HG03039 (cell line): ENCODE measurements around the gene KDM2A.
"Not testable (repeated sequence)": the region's sequence is repeated elsewhere in the genome, so short reads cannot be mapped to it uniquely, and the experiment has no call there.

Source experiments
- ATAC-seq: cut with Tn5 transposase; IDR thresholded peaks from one replicate; pipeline ENCODE4 v1.9.1; 2021; ENCODE audit warnings: mild to moderate bottlenecking, moderate library complexity; ENCODE audit not compliant: unreplicated experiment

The KDM2A gene

DNA sequence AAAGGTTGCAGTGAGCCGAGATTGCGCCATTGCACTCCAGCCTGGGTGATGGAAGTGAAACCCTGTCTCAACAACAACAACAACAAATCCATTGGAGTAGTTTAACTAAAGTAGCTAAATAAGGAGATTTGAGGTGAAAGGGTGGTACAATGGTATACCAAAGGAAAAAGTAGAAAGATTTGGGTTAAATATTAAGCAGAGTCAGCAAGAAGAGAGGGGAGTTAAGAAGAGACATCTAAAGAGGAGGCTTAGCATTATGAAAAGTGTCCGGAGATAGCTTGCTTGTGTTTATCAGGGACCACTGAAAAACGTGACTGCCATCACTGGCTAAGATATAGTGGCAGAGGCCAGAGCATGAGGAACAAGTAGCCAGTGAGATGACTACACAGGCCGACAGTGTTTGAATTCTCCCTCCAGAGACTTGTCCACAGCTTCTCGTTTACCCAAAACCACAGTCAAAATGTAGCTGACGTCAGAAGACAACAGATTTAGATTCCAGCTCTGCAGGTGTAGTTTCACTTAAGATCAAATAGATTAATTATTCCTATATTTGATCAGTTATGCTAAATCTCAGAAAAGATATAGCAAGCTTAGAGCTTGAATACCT is 114.6 kb downstream of the KDM2A start:
- no peak for ATAC-seq

DNA sequence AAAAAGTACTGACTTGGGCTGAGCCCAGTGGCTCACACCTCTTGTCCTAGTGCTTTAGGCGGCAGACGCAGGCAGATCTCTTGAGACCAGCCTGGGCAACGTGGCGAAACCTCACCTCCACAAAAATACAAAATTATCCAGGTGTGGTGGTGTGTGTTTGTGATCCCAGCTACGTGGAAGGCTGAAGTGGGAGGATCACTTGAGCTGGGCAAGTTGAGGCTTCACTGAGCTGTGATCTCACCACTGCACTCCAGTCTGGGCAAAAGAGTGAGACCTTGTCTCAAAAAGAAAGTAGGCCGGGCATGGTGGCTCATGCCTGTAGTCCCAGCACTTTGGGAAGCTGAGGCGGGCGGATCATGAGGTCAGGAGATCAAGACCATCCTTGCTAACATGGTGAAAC is 115.5 kb downstream of the KDM2A start:
- ATAC-seq = not testable (repeated sequence)

DNA sequence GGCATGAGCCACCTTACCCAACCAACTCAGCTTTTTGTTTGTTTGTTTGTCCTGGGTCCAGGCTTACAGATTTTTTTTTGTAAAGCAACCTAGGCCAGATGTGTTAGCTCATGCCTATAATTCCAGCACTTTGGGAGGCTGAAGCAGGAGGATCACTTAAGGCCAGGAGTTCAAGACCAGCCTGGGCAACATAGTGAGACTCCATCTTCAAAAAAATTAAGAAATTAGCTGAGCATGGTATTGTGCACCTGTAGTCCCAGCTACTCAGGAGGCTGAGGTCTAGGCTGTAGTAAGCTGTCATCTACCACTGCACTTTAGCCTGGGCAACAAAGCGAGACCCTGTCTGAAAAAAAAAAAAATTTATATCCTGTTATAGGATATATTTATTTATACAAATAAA is 118.5 kb downstream of the KDM2A start:
- no peak for ATAC-seq

DNA sequence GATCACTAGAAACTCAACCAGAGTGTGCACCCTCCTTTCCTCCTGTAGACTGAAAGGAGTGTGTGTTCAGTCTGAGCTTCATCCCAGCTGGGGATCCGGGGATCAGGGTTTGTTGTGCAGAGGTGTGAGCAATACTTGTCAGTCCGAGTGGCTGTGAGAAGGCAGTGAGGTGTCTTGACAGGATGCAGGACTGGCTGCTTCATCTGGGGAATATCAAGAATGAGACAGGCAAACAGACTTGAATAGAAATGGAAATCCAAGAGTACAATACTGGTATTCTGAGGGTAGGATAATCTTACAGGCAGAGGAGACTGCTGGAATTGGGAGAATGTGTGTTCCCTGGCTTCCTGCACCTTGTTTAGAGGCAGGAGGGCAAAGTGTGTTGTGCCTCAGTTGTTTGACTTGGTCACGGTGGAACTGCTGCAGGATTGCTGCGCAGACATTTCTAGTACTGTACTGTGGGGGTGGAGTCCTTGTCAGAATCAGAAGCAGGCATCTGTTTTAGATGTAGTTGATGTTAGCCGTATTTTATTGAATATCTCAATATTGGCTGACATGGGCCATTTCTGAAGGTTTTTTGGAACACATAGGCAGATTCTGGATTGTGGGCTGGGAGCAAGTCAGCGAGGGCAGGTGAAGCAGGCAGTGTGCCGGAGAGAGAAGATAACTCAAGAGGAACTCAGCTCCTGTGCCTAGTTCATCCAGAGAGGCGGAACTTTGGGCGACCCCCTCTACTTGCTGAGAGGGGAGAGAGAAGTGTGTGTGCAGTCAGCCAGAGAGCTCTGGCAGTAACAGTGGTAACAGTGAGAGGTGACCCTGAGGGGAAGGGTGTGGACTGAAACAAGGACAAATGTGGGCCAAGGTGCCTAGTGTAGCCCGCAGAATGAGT is 120.1 kb downstream of the KDM2A start:
- no peak for ATAC-seq

DNA sequence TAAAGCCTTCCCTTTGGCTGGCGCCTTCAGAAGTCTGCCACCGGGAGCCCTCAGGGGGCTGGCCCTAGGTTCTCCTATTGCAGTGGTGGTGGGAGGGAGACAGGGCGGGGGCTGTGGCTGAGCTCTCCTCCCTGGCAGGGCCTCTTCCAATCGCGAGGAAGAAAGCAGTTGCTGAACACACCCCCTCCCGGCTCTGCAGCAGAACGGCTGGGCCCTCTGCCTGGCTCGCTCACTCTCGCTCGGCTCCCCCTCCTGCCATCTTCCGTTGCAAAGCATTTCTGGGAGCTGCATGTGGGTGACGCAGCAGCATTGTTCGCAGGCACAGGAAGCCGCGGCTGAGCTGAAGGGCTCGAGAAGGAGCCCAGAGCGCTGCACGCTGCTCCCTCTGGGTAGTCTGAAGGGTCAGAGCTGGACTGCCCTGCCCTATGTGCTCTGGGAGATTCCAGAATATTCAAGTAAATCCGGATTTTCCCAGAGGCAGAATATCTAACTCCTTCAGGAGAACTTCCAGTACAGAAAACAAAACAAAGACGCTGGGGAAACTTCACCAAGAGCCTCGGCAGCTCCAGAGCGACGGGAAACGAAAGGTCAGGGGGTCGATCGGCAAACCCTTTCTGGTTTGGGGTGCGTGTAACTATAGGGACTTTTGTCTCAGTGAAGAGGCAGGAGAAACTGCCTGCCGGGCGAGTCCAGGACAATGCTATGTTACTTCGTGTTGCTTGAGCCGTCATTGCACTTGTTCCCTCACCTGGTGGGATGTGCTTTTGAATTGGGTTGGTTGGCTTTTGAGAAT is 120.9 kb downstream of the KDM2A start:
- peak; percentile 81 for ATAC-seq

DNA sequence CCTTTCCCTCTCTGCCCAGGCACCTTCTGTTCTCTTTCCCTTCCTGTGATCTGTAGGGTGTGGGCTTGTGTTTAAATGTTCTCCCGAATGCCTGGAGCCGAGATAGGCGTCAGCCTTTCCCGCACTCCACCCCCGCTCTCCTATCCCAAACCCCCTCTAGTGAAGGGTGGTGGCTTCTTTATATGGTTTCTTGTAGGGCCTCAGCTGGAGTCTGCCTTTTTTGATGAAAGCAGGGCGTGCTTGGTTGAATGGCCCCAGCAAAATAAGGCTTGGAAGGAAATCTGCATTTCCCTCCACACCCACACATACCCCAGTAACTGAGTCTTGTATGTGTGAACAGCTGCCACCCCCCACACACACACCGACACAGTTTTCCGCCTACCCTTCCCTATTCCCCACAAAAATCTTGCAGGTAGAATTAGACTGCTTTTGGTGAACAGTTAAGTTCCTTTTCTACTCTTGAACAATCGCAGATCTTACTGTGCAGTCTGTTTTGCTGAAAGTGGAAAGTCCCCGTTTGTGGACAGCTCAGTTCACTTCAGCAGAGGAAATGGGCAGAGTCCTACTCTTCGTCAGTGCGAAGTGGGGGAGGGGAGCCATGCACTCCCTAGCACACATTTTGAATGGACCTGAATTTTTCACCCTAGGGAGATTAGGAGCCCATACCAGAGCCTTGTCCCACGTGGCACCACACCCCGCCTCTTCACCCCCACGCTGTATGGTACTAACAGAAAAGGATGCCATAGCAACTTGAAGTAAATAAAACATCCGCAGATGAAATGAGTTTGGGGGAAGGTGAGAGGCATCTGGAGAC is 121.7 kb downstream of the KDM2A start:
- no peak for ATAC-seq

DNA sequence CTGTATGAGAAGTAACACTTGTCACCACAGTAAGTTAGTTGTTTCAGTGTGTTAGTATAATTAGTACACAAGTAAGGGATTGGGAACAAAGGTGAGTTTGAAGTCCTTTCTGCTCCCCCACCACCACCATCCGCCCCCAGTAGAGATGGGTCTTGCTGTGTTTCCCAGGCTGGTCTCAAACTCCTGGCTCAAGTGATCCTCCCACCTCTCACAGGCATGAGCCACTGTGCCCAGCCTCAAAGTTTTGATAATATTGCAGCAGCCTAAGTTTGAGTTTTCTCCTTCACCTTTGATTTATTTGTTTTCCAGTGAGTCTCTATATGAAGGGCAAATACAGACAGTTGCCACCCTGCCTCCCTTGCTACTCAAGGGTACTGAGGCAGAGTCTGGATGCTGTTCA is 123.5 kb downstream of the KDM2A start:
- no peak for ATAC-seq

DNA sequence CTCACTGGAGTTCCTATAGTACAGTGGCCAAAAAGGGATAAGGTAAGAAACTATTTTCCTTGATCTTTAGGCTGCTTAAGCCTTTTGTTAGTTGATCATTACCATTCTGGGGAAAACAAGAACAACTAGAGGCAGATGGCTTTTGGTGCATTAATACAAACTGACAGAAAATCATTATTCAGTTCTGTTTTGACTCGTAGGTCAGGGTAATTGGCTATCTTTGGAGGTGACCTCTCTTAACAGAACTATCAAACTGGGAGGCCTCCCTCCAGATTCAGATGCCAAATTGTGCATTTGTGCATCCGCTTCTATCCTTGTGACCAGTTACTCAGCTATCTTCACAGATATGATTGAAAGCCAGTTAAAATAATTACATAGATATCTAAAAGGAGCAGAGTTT is 124.0 kb downstream of the KDM2A start:
- no peak for ATAC-seq

DNA sequence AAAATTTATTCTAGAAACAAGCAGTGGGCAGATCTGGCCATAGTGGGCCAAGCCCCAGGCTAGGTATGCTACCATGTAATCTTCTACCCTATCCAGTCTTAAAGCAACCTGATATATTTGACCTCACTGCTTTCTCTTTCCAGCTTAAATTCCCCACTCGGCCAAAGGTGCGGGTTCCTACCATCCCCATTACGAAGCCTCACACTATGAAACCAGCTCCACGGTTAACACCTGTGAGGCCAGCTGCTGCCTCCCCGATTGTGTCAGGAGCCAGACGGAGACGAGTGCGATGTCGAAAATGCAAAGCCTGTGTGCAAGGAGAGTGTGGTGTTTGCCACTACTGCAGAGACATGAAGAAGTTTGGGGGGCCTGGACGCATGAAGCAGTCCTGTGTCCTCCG is 126.0 kb downstream of the KDM2A start:
- no peak for ATAC-seq

DNA sequence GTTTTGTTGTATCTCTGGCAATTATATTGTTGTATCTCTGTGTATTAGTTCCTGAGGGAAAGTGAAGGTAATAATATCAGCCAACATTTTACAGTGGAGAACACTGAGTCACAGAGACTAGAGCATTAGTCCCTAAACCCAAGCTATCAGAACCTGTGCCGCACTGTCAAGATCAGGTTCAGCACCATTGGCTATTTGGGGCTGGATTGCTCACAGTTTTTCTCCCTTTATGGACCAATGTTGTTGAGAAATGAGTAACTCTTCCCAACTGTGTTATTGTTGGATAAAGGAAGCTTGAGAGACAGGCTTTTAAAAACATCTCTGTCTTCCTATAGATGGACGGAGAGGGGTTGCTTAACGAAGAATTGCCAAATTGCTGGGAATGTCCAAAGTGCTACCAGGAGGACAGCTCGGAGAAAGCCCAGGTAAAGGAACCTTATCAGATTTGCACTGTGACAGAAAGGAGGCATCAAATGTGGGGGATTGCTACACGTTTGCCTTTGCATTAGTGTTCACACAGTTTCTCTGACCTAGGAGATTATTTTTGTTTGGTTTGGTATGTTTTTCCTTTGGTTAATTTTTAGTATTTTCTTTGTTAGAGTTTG is 129.0 kb downstream of the KDM2A start:
- no peak for ATAC-seq

DNA sequence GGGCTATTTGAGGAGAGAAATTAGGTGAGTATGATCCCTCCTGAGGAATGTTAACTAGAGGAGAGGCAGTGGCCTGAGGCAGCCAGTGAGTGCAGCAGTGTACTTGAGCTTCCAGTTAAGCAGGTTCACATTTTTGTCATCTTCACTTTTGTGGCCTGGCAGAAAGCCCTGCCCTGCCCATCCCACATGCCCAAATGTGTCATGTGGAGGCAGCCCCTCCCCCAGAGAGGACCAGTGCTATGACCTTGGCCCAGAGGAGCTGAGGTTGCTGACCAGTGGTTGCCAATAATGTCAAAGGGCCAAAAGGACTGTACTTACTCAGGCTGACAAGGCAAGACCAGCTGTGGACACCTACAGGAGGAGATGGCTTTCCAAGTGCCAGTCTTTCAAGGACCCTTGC is 129.6 kb downstream of the KDM2A start:
- no peak for ATAC-seq

DNA sequence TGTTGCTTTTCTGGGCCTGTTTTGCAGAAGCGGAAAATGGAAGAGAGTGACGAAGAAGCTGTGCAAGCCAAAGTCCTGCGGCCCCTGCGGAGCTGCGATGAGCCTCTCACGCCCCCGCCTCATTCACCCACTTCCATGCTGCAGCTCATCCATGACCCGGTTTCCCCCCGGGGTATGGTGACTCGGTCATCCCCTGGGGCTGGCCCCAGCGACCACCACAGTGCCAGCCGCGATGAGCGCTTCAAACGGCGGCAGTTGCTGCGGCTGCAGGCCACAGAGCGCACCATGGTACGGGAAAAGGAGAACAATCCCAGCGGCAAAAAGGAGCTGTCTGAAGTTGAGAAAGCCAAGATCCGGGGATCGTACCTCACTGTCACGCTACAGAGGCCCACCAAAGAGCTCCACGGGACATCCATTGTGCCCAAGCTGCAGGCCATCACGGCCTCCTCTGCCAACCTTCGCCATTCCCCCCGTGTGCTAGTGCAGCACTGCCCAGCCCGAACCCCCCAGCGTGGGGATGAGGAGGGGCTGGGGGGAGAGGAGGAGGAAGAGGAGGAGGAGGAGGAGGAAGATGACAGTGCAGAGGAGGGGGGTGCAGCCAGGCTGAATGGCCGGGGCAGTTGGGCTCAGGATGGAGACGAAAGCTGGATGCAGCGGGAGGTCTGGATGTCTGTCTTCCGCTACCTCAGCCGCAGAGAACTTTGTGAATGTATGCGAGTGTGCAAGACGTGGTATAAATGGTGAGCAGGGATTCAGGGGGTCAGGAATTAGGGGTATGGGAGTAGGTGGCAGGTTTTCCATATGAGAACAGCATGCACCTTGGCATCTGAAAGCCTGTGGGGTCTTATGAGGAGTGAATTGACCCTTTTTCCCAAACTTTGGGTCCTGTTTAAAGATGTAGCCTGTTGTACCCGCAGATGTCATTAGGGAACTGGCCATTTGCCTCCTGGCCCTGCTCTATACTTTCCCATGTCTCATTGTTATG is 131.3 kb downstream of the KDM2A start:
- no peak for ATAC-seq

DNA sequence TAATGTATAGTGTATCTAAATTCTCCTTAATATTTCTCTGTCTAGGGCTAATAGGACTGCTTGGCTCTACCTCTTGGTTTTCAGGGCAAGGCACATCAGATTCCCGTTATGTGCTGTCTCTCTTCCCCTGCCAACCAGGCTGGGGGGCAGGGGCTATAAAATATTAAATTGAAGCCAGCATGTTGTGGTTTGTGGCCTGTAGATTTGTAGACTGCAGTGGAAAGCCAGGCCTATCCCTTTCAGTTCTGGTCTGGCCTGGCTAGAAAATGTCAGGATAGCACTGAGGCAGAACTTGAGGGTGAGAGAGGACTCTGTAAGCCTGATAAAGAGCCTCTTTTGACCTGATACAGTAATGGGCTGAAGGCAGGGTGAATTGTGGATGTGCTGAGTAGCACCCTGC is 132.8 kb downstream of the KDM2A start:
- no peak for ATAC-seq

DNA sequence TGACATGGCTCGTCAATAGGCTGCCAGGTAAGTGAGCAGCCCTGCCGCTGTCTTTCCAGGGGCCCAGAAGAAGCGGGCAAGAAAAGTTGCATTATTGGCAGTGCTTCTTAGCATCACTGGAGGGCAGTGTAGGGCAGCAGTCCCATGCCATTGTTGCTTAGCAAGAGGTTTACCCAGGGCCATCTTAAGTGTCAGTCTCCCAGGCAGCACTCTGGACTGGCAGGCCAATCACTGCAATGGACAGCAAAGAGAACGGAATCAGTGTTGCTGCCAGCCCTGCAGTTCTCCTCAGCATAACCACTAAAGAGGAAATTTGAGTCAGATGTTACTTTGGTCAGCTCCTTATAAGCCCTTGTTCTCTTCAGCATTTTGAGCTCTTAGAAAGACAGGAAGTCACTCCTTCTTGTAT is 133.8 kb downstream of the KDM2A start:
- ATAC-seq = no peak

DNA sequence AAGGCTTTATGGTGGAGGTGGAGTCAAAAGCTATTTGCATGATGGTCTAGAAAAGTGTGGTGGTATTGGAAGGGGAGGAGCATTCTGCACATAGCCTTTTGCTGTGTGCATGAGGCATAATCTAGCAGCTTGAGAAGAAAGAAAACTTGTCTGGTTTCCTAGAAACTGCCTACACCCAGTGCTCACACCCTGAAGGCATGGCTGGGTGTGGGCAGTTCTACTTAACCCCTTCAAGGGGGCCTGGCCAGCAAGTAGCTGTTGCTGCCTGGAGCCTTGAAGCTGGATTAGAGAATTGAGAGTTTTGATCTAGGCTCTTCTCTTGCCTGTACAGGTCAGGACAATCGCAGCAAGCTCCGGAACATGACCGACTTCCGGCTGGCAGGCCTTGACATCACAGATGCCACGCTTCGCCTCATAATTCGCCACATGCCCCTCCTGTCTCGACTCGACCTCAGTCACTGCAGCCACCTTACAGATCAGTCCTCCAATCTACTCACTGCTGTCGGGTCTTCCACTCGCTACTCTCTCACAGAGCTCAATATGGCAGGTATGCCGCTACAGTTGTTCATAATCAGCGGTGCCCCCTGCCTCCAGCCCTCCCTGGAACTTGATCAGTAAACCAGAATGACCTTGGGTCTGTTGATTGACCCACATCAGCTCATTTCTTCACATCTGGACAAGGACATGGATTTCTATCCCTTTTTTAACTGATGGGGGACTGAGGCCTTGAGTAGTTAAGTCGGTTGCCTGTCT is 135.0 kb downstream of the KDM2A start:
- no peak for ATAC-seq

DNA sequence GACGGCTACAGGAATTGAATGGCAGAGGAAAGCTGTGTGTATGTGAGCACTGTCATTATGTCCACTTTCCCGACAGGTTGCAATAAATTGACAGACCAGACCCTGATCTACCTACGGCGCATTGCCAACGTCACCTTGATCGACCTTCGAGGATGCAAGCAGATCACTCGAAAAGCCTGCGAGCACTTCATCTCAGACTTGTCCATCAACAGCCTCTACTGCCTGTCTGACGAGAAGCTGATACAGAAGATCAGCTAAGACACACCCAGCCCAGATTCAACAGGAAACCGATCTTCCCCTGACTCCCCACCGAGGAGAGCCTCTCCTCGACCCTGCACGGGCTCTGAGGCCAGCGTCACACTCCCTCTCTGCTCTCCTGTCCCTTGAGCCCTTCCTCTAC is 135.7 kb downstream of the KDM2A start:
- ATAC-seq = no peak

DNA sequence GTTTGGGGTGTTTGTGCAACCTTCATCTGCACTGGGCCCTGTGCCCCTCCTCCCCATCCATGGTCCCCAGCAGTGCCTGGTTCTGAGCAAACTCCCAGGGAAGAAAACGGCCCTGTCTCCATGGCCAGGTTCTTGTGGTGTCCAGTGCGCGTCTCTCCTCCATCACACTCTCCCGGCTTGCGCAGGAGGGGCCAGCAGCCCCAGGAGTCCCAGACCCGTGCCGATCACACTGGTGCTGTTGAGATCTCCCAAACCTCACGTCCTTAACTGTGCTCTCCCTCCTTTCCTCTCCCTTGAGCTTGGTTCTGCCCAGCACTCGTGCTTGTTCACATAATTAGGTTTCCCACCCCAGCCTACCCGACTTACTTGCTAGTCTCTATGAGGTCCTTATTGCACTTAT is 136.3 kb downstream of the KDM2A start:
- ATAC-seq = no peak

DNA sequence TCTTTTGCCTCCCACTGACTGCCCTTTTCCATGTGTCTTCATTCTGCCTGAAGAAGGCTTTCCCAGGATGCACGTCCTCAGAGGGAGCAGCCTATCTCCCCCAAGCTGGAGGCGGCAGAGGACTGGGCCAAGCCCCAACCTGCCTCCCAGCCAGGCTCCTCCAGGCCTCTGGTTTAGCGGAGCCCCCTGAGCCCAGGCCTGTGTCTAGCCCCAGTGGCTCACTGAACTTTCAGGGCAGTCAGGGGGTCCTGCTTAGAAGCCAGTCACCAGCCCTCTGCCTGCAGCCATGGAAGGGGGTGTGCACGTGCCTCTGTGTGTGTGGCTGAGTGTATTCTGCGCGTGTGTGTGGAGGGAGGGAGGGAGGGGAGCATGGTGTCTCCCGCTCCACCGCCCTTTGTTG is 136.8 kb downstream of the KDM2A start:
- no peak for ATAC-seq
